Measurements from ENCODE around the gene LY86.

GRCh38 chr6:6566766-6567165 lies 21.8 kb upstream of the LY86 start:
- no peak for TF ChIP-seq CTCF (IDR thresholded peaks at IDR 0.05)
- no peak for TF ChIP-seq POLR2A (IDR thresholded peaks at IDR 0.05)
- no peak for TF ChIP-seq POLR2AphosphoS5 (IDR thresholded peaks at IDR 0.05)

Data from upper lobe of left lung (tissue), 4 donors.